Tibial artery (tissue), 4 donors: ENCODE data around the gene EGR1.
A peak's percentile ranks its signal among the peaks of the same experiment; 100 is the strongest.

Source experiments
- DNase-seq, 2 donors: peaks; one replicate each; pipeline ENCODE4 v3.0.0-alpha.2; 2019
- H3K27ac ChIP-seq, 2 donors: fragments of 200-600 bp; sonication (generic) in 1 of 2; 1 replicate in 1 of 2; 2 replicates in 1 of 2; pipeline ENCODE4 v1.5.1; 2018 to 2019; ENCODE audit warnings: mild to moderate bottlenecking in 1 of 2
- H3K27me3 ChIP-seq, 2 donors: fragments of 200-600 bp; sonication (generic) in 1 of 2; one replicate each; pipeline versions ENCODE4 v1.5.1 to v1.6.0; 2016 to 2019
- H3K36me3 ChIP-seq, 3 donors: fragments of 200-600 bp; sonication (generic) in 2 of 3; one replicate each; pipeline ENCODE4 v1.5.1; 2016 to 2019; ENCODE audit warnings: mild to moderate bottlenecking in 2 of 3
- H3K4me1 ChIP-seq, 4 donors: fragments of 200-600 bp; sonication (generic) in 2 of 4; 1 replicate in 3 of 4; 2 replicates in 1 of 4; pipeline ENCODE4 v1.5.1; 2016 to 2019
- H3K4me3 ChIP-seq, 2 donors: fragments of 200-600 bp; sonication (generic) in 1 of 2; 1 replicate in 1 of 2; 2 replicates in 1 of 2; pipeline ENCODE4 v1.5.1; 2018 to 2019; ENCODE audit warnings: mild to moderate bottlenecking in 2 of 2
- H3K9me3 ChIP-seq, 3 donors: fragments of 200-600 bp; sonication (generic) in 1 of 3; one replicate each; pipeline ENCODE4 v1.5.1; 2016 to 2019
- intact Hi-C: fragments of 100-400 bp; cut with DNase I; formaldehyde crosslinking; loops from one replicate; pipeline ENCODE4 v1.15.0; 2023; ENCODE audit warnings: low total_unique reads
- TF ChIP-seq, protein P1 (sequence below), 2 experiments: fragments of 200-600 bp in 1 of 2; fragments of 450-650 bp in 1 of 2; IDR thresholded peaks; one replicate each; pipeline ENCODE4 v1.5.1; 2017 to 2019; ENCODE audit warnings: antibody characterized with exemption in 2 of 2, mild to moderate bottlenecking in 1 of 2, moderate library complexity in 1 of 2

Gene EGR1

DNA sequence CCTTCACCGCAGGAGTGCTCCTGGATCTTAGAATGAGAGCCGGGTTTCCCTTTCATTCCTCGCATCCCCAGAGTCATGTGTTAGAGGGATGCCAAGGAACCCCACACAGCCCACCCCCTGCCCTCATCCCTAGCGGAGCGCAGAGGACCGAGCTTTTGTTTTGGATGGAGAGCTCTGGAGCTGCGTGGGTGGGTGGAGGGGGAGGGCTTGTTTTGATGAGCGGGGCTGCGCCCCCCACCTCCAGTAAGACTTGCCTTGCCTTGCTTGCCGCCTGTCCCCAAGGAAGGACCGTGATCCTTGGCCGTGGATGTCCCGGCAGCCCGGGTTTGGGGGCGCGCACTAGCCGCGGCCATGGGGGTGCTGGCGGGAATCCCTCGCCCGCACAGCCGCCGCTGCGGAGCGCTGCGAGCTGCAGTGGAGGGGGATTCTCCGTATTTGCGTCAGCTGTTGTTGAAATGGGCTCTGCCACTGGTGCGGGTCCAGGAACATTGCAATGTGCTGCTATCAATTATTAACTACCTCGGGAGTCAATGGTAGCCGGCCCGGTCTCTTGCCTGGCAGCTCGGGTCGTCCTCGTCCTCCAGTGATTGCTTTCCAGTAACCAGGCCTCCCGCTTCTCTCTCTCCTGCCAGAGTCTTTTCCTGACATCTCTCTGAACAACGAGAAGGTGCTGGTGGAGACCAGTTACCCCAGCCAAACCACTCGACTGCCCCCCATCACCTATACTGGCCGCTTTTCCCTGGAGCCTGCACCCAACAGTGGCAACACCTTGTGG, 1.0 kb downstream of the EGR1 start:
- TF ChIP-seq, protein P1, sequence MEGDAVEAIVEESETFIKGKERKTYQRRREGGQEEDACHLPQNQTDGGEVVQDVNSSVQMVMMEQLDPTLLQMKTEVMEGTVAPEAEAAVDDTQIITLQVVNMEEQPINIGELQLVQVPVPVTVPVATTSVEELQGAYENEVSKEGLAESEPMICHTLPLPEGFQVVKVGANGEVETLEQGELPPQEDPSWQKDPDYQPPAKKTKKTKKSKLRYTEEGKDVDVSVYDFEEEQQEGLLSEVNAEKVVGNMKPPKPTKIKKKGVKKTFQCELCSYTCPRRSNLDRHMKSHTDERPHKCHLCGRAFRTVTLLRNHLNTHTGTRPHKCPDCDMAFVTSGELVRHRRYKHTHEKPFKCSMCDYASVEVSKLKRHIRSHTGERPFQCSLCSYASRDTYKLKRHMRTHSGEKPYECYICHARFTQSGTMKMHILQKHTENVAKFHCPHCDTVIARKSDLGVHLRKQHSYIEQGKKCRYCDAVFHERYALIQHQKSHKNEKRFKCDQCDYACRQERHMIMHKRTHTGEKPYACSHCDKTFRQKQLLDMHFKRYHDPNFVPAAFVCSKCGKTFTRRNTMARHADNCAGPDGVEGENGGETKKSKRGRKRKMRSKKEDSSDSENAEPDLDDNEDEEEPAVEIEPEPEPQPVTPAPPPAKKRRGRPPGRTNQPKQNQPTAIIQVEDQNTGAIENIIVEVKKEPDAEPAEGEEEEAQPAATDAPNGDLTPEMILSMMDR (IDR thresholded peaks at IDR 0.05), result no peak
- Histone ChIP-seq H3K36me3 (peaks cover 0 to 13% (median 10%) of the 10 kb centered on the region in 3 donors), H3K27me3 (no peaks in the 10 kb centered on the region), H3K4me1 (peaks cover 0 to 52% (median 30%) of the 10 kb centered on the region in 4 donors), H3K9me3 (no peaks in the 10 kb centered on the region), H3K27ac (peak overlapping the region; percentile 93 to 95), H3K4me3 (peak overlapping the region; percentile 60 to 85)
- DNase-seq, result peak in 1 of 2 donors; percentile 52
- intact Hi-C loops, result no loop called here

DNA sequence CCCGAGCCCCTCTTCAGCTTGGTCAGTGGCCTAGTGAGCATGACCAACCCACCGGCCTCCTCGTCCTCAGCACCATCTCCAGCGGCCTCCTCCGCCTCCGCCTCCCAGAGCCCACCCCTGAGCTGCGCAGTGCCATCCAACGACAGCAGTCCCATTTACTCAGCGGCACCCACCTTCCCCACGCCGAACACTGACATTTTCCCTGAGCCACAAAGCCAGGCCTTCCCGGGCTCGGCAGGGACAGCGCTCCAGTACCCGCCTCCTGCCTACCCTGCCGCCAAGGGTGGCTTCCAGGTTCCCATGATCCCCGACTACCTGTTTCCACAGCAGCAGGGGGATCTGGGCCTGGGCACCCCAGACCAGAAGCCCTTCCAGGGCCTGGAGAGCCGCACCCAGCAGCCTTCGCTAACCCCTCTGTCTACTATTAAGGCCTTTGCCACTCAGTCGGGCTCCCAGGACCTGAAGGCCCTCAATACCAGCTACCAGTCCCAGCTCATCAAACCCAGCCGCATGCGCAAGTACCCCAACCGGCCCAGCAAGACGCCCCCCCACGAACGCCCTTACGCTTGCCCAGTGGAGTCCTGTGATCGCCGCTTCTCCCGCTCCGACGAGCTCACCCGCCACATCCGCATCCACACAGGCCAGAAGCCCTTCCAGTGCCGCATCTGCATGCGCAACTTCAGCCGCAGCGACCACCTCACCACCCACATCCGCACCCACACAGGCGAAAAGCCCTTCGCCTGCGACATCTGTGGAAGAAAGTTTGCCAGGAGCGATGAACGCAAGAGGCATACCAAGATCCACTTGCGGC, 1.8 kb downstream of the EGR1 start:
- H3K9me3 ChIP-seq, result no peaks in the 10 kb centered on the region
- peaks cover 0 to 13% (median 10%) of the 10 kb centered on the region in 3 donors for H3K36me3 ChIP-seq
- peak overlapping the region in 1 of 2 donors; percentile 93 for H3K27ac ChIP-seq
- no peak for DNase-seq
- no peaks in the 10 kb centered on the region for H3K27me3 ChIP-seq
- TF ChIP-seq, protein P1 (IDR thresholded peaks at IDR 0.05), result no peak
- H3K4me1 ChIP-seq, result peaks cover 0 to 48% (median 30%) of the 10 kb centered on the region in 4 donors
- intact Hi-C loops, result no loop called here
- H3K4me3 ChIP-seq, result peak overlapping the region; percentile 60 to 85

DNA sequence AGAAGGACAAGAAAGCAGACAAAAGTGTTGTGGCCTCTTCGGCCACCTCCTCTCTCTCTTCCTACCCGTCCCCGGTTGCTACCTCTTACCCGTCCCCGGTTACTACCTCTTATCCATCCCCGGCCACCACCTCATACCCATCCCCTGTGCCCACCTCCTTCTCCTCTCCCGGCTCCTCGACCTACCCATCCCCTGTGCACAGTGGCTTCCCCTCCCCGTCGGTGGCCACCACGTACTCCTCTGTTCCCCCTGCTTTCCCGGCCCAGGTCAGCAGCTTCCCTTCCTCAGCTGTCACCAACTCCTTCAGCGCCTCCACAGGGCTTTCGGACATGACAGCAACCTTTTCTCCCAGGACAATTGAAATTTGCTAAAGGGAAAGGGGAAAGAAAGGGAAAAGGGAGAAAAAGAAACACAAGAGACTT, 2.4 kb downstream of the EGR1 start:
- no peak overlapping the region for H3K27ac ChIP-seq
- H3K9me3 ChIP-seq, result no peaks in the 10 kb centered on the region
- H3K27me3 ChIP-seq, result no peaks in the 10 kb centered on the region
- peak overlapping the region; percentile 60 to 85 for H3K4me3 ChIP-seq
- H3K4me1 ChIP-seq, result peaks cover 0 to 48% (median 30%) of the 10 kb centered on the region in 4 donors
- peaks cover 0 to 13% (median 10%) of the 10 kb centered on the region in 3 donors for H3K36me3 ChIP-seq
- DNase-seq, result no peak
- intact Hi-C loops, result no loop called here
- TF ChIP-seq, protein P1 (IDR thresholded peaks at IDR 0.05), result no peak

DNA sequence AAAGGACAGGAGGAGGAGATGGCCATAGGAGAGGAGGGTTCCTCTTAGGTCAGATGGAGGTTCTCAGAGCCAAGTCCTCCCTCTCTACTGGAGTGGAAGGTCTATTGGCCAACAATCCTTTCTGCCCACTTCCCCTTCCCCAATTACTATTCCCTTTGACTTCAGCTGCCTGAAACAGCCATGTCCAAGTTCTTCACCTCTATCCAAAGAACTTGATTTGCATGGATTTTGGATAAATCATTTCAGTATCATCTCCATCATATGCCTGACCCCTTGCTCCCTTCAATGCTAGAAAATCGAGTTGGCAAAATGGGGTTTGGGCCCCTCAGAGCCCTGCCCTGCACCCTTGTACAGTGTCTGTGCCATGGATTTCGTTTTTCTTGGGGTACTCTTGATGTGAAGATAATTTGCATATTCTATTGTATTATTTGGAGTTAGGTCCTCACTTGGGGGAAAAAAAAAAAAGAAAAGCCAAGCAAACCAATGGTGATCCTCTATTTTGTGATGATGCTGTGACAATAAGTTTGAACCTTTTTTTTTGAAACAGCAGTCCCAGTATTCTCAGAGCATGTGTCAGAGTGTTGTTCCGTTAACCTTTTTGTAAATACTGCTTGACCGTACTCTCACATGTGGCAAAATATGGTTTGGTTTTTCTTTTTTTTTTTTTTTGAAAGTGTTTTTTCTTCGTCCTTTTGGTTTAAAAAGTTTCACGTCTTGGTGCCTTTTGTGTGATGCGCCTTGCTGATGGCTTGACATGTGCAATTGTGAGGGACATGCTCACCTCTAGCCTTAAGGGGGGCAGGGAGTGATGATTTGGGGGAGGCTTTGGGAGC, 3.1 kb downstream of the EGR1 start:
- intact Hi-C loops, result no loop called here
- Histone ChIP-seq H3K27ac (no peak overlapping the region), H3K27me3 (no peaks in the 10 kb centered on the region), H3K9me3 (no peaks in the 10 kb centered on the region), H3K4me1 (peaks cover 0 to 46% (median 27%) of the 10 kb centered on the region in 4 donors), H3K4me3 (peak overlapping the region; percentile 60 to 85), H3K36me3 (peaks cover 0 to 13% (median 10%) of the 10 kb centered on the region in 3 donors)
- TF ChIP-seq, protein P1 (IDR thresholded peaks at IDR 0.05), result no peak
- no peak for DNase-seq

DNA sequence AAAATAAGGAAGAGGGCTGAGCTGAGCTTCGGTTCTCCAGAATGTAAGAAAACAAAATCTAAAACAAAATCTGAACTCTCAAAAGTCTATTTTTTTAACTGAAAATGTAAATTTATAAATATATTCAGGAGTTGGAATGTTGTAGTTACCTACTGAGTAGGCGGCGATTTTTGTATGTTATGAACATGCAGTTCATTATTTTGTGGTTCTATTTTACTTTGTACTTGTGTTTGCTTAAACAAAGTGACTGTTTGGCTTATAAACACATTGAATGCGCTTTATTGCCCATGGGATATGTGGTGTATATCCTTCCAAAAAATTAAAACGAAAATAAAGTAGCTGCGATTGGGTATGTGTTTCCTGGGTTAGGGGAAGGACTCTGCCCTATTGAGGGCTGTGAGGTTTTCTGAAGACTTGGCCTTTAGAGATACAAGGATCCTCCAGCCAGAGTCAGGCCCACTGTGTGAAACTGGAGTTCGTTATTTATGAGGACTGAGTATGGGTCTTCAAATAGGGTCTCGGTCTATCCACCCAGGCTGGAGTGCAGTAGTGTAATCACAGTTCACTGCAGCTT, 3.8 kb downstream of the EGR1 start:
- no peak overlapping the region for H3K4me3 ChIP-seq
- H3K36me3 ChIP-seq, result peaks cover 0 to 13% (median 10%) of the 10 kb centered on the region in 3 donors
- H3K27me3 ChIP-seq, result no peaks in the 10 kb centered on the region
- intact Hi-C loops, result no loop called here
- TF ChIP-seq, protein P1 (IDR thresholded peaks at IDR 0.05), result no peak
- no peak for DNase-seq
- H3K9me3 ChIP-seq, result no peaks in the 10 kb centered on the region
- peaks cover 0 to 43% (median 24%) of the 10 kb centered on the region in 4 donors for H3K4me1 ChIP-seq
- peak overlapping the region in 1 of 2 donors; percentile 6 for H3K27ac ChIP-seq
